Erythroblast (primary cell): ENCODE results near the gene CRB2.

ENCODE experiments used
- GATA1 ChIP-seq: IDR thresholded peaks from 2 replicates; pipeline ENCODE4 v1.6.1; 2011; ENCODE audit warnings: low read depth, mild to moderate bottlenecking, control low read depth, low read length, moderate library complexity
- POLR2A ChIP-seq: IDR thresholded peaks from 2 replicates; pipeline ENCODE4 v1.6.1; 2011; ENCODE audit warnings: mild to moderate bottlenecking, low read length

DNA sequence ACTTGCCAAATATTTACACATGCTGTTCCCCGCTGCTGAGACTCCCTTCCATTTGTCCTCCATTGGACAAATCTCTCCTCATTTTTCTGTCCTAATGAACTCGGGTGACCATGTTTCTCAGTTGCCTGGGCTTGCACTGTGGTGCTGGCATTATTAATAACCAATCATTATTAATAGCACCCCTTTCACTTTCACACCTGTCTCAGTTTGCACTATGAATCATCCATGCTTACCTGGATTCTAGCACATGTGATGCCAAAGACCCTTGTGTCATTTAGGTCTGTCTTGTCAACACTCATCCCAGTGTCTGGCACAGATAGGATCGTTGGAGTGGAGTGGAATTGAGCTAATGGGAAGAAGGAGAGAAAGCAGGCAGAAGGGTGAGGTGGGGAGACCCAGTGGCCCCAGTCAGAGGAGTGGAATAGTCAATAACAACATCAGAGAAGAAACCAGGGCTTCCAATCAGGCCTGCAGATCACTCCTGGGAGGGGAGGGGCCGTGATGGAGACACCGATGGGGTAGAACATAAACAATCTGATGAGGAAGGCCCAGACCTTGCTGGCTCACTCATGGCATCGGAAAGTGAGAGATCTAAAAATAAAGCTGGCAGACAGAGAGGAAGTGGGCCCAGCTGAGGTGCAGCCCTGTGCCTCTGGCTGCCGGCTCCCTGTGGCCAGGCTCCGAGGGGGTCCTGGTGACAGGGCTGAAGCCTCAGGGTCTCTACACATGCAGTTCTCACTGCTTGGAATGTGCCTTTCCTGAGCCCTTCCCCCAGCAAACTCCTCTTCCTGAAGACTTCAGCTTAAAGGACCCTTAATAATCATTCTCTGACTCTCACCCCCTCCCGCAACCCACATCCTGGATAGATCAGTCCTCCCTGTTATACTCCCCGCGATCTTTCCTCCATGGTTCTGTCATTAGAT is 33.5 kb upstream of the CRB2 start:
- TF ChIP-seq POLR2A (no peak), GATA1 (no peak)
